Astrocyte of the cerebellum (primary cell): ENCODE results near the gene SESN1.

ENCODE experiments used
- DNase-seq: peaks from one replicate; pipeline ENCODE4 v3.0.0-alpha.2; 2011; ENCODE audit warnings: low read depth
- H3K4me3 ChIP-seq: 2 replicates; pipeline ENCODE4 v1.5.1; 2011; ENCODE audit warnings: mild to moderate bottlenecking, low read depth, low read length, moderate library complexity
- CTCF ChIP-seq: IDR thresholded peaks from 2 replicates; pipeline ENCODE4 v1.5.1; 2012; ENCODE audit warnings: low read length, low read depth, moderate library complexity, mild to moderate bottlenecking; ENCODE audit errors: missing control alignments
- in situ Hi-C: cut with HindIII; loops from 2 replicates; pipeline ENCODE4 v1.10.0; 2017; ENCODE audit warnings: low sequenced_read_pairs

Gene SESN1

DNA sequence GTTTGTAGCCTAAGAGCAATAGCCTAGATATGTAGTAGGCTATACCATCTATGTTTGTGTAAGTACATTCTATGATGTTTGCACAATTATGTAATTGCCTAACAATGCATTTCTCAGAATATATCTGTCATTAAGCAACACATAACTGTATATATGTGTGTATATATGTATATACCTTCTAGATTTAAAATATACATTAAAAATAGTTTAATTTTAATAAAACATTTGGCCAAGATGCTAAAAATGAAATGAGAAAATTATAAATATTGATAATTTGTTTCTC, 20.6 kb downstream of the SESN1 start:
- DNase-seq = no peak
- in situ Hi-C loops = no loop called here
- no peak for TF ChIP-seq CTCF
- H3K4me3 ChIP-seq = no peak overlapping the region

DNA sequence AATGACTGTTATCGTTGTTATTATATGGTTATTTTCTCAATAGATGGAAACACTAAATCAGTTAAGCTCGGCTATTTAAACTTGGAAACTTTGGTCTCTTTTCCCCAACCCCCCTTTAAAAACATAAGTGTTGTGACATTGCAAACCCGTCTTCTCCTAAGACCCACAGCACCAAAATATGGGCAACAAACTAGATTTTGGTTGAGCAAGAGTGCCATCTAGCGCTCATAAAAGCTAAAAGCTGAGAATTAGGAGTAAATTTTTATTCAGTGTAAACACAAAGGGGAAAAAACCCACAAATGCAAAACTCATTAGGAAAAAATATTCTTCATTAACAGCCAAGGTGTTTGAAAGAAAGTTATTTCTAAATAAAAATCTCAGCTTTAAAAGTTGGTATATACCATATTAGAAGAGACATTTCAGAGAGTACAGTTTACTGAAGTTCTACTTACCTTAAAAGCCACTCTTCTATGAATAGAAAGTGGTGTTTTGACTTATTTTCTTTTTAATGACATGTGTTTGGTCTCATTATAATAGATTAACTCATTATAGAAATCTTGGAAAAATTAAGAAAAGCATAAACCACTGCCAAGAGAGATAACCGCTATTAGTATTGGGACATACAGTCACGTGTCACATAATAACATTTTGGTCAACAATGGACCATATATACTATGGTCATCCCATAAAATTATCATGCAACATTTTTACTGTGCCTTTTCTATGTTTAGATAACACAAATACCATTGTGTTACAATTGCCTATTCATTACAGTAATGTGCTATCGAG, 21.1 kb downstream of the SESN1 start:
- in situ Hi-C loops = no loop called here
- peak; percentile 72 for DNase-seq
- TF ChIP-seq CTCF = peak; percentile 50
- no peak overlapping the region for H3K4me3 ChIP-seq

GRCh38 chr6:109071125-109071917, 23.3 kb downstream of the SESN1 start:
- no peak for TF ChIP-seq CTCF
- H3K4me3 ChIP-seq = no peak overlapping the region
- in situ Hi-C loops = no loop called here
- no peak for DNase-seq

- no peak overlapping the region for H3K4me3 ChIP-seq
- DNase-seq = no peak
- no peak for TF ChIP-seq CTCF
- in situ Hi-C loops = loop anchor here (10.0 kb wide), 1 partner anchor 525 kb away; no protein-coding TSS in a partner anchor
Observed at GRCh38 chr6:109069746-109070145, 24.9 kb downstream of the SESN1 start.

DNA sequence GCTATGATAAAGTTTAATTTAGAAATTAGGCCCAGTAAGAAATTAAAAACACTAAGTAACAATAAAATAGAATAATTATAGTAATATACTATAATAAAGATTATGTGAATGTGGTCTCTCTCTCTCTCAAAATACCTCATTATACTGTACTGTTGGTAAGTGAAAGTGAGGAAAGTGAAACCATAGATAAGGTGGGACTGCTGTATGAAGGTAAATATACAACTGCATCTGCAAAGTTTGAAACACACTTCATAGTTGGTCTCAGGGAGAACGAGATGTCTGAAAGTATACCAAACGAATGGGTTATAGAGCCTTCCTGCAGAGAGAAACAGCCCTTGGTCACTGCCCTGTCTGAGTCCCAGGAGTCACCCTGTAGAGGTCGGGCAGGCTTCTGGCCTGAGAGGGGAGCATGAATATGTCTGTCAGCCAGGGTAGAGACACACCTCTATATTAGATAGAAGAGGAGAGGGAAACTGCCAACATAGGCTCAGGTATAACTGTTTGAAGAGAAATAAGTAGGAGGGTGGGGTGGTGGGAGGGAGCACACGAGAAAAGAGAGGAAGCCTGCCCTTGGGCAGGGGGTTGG, 31.8 kb downstream of the SESN1 start:
- no peak overlapping the region for H3K4me3 ChIP-seq
- no peak for TF ChIP-seq CTCF

GRCh38 chr6:109062216-109062615, 32.4 kb downstream of the SESN1 start:
- no peak for TF ChIP-seq CTCF
- H3K4me3 ChIP-seq = no peak overlapping the region
- in situ Hi-C loops = loop anchor here (10.0 kb wide), 1 partner anchor 517 kb away; no protein-coding TSS in a partner anchor
- DNase-seq = no peak

More for the DNA sequence above, 31.8 kb downstream of the SESN1 start:
- no peak for DNase-seq
- in situ Hi-C loops = loop anchor here (10.0 kb wide), 1 partner anchor 518 kb away; no protein-coding TSS in a partner anchor
